SW 1271 (cell line): Measurements from ENCODE around the gene ZFPM1.
"Not testable (repeated sequence)": the region's sequence is repeated elsewhere in the genome, so short reads cannot be mapped to it uniquely, and the experiment has no call there.

ENCODE experiments used
- DNase-seq, 2 experiments: peaks; one replicate each; lab custom pipeline; 2025; lab: John Stamatoyannopoulos, UW

Gene ZFPM1

GRCh38 chr16:88478889-88479792 lies 26.1 kb downstream of the ZFPM1 start:
- DNase-seq: no peak

DNA sequence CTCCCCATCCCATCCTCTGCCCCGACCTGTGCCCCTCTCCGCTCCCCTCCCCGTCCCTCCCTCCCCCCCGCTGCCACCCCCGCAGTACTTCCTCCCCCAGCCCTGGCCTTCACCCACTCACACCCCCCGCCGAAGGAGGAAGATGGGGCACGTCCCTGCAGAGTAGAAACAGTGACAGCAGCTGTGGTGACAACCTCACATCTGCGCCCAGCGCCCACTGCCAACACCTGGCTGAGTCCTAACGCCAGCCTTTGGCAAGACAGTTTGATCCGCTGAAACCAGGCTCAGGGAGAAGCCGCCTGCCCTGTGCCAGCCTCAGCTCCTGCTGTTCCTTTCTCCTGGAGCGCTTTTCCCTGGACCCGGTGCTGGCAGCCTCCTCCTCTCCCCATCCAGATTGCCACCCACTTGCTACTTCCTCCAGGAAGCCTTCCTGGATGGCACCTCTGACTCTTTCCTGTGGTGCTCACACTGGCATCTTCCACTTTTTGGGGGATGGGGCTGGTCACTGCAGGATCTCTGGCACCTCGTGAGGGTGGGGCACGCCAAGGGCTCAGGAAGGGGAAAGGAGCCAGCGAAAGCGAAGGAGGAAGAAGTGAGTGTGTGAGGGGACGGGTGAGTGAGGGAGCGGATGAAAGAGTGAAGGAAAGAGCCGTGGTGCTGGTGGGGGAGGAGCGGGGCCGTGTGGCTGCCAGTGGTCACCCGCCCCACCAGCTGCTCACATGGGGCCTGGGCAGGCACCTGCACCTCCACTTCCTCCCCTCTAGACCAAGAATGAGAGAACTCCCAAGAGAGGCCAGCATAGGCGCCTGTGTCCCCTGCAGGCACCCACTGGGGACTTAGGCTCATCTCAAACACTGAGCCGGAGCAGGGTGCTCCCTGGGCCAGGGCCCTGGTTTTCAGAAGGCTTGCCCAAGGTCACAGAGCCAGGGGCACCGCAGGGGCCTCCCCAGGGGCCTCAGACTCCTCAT lies 27.0 kb downstream of the ZFPM1 start:
- no peak for DNase-seq

- no peak for DNase-seq
These were observed 27.7 kb downstream of the ZFPM1 start for GRCh38 chr16:88480829-88481228.

GRCh38 chr16:88481851-88482250 lies 28.8 kb downstream of the ZFPM1 start:
- no peak for DNase-seq

GRCh38 chr16:88482630-88483391 lies 29.7 kb downstream of the ZFPM1 start:
- no peak for DNase-seq

- DNase-seq: no peak
These were observed 30.2 kb downstream of the ZFPM1 start for GRCh38 chr16:88483392-88483641.

- no peak for DNase-seq
These were observed 31.7 kb downstream of the ZFPM1 start for GRCh38 chr16:88484505-88485365.

DNA sequence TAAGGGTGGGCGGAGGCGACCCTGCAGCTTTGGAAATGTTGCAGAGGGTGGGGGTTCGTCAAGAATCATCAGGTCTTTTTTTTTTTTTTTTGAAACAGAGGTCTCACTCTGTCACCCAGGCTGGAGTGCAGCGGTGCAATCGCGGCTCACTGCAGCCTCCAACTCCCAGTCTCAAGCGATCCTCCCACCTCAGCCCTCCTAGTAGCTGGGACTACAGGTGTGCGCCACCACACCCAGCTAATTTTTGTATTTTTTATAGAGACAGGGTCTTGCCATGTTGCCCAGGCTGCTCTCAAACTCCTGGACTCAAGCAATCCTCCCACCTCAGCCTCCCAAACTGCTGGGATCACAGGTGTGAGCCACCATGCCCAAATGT lies 32.3 kb downstream of the ZFPM1 start:
- not testable (repeated sequence) for DNase-seq

DNA sequence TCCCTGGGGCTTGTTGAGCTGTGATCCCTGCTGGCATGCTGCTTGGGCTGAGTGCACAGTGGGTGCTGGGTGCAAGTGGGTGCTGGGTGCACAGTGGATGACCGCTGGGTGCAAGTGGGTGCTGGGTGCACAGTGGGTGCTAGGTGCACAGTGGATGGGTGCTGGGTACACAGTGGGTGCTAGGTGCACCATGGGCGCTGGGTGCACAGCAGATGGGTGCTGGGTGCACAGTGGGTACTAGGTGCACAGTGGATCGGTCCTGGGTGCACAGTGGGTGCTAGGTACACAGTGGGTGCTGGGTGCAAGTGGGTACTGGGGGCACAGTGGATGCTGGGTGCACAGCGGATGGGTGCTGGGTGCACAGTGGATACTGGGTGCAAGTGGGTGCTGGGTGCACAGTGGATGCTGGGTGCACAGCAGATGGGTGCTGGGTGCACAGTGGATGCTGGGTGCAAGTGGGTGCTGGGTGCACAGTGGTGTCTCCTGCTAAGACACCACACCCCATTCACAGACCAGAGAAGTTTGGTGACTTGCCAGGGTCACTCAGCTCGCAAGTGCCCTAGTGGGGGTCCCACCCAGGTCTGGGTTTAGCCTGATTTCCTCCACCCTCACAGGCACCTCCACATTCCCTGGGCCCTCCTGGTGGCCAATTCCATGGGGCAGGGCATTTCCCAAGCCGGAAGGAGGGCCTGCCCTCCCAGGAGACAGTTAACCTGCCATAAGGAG lies 33.5 kb downstream of the ZFPM1 start:
- DNase-seq: no peak

DNA sequence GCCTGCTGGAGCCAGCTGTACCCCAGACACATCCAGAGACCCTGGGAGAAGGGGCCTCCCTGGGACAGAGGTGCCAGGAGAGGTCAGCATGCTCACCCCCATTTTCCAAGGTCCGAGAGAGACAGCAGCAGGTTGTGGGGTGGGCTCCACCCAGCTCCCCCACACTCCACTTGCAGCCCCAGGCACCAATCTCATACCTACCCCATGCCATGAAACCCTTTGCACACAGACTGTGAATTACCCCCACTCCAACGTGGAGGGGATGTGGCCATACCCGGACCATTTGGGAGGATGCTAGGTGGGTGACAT lies 34.0 kb downstream of the ZFPM1 start:
- DNase-seq: no peak

- no peak for DNase-seq
These were observed 35.1 kb downstream of the ZFPM1 start for GRCh38 chr16:88487920-88488851.

GRCh38 chr16:88489163-88489741 lies 36.2 kb downstream of the ZFPM1 start:
- DNase-seq: no peak

- no peak for DNase-seq
These were observed 38.0 kb downstream of the ZFPM1 start for GRCh38 chr16:88491001-88491559.

- no peak for DNase-seq
These were observed 38.7 kb downstream of the ZFPM1 start for GRCh38 chr16:88491560-88492310.

- no peak for DNase-seq
These were observed 40.8 kb downstream of the ZFPM1 start for GRCh38 chr16:88493879-88494278.

DNA sequence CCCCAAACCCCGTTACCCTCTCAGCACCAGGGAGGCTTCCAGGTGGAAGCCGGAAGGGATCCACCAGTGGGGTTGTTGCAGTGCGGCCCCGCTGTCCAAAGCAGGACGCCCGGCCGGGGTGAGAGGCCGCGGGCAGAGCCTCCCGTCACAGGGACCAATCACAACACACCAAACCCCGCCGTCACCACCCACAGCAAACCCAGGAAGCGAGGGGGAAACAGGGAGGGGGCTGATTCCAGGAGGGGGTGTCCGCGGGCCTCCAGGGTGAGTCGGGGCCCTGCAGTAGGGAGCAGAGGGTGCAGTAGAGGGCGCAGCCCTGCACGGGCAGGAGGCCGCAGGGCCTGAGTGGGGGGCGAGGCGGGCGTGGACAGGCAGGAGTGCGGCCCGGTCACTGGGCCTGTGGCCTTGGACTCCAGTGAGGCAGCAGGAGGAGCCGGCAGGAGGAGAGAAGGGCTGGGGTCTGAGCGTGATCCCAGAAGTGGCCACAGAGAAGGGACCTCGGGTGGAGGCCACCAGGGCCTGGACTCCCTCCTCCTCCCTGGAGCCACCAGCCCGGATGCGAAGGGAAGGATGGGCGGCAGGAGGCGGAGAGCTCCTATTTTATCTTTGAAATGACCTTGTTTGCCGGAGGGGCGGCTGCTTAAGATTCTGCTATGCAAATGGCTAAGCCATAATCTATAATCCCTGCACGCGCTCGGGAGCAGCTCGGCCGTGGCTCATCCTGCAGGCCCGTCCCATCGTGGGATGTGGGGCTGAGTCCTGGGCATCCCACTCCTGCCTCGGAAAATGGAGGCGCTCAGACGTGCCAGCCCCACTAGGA lies 41.5 kb downstream of the ZFPM1 start:
- no peak for DNase-seq

- DNase-seq: no peak
These were observed 42.2 kb downstream of the ZFPM1 start for GRCh38 chr16:88495268-88495772.
